Colonic mucosa (tissue), 4 donors: ENCODE measurements around the gene SCN3B. TPM values are rescaled to one million over a fixed set of nuclear protein-coding genes. Genes with fewer than 3 reads are reported as not detected.

Source experiments
- DNase-seq: peaks from one replicate; pipeline ENCODE4 v3.0.0-alpha.2; 2020
- H3K27ac ChIP-seq: fragments of 200-600 bp; one replicate; pipeline ENCODE4 v1.8.0; 2021
- H3K27me3 ChIP-seq: fragments of 200-600 bp; one replicate; pipeline ENCODE4 v1.8.0; 2021
- H3K36me3 ChIP-seq: fragments of 200-600 bp; one replicate; pipeline ENCODE4 v1.8.0; 2021
- H3K4me1 ChIP-seq: fragments of 200-600 bp; one replicate; pipeline ENCODE4 v1.8.0; 2021; ENCODE audit warnings: mild to moderate bottlenecking
- H3K4me3 ChIP-seq: fragments of 200-600 bp; one replicate; pipeline ENCODE4 v1.8.0; 2021
- H3K9ac ChIP-seq, 2 donors: one replicate each; pipeline ENCODE4 v1.7.0; 2013; ENCODE audit warnings: control low read depth in 2 of 2, low read depth in 2 of 2, low read length in 2 of 2
- H3K9me3 ChIP-seq: fragments of 200-600 bp; one replicate; pipeline ENCODE4 v1.8.0; 2021
- CTCF ChIP-seq: fragments of 200-600 bp; IDR thresholded peaks from one replicate; pipeline ENCODE4 v1.8.0; 2022; ENCODE audit warnings: antibody characterized with exemption, mild to moderate bottlenecking
- intact Hi-C: fragments of 100-400 bp; cut with DNase I; formaldehyde crosslinking; loops from one replicate; pipeline ENCODE4 v1.14.1; 2022
- total RNA-seq, 2 donors: library from RNA; stranded (reverse); fragmentation: NEBNext Ultra II Directional in 1 of 2; extraction: Animal tissue kit (Norgen Biotek cat#: 25700) in 1 of 2; gene quantifications; one replicate each; pipeline ENCODE4 v1.2.1, GENCODE V29; 2021
- donor health status: healthy.
- donor health status: DM: no; HTN: no; CAD: no.
- donor health status: DM: no; HTN: no; CAD: no.

The SCN3B gene
- total RNA-seq, 2 donors from 2014 or later = 0.30 to 1.2 TPM

DNA sequence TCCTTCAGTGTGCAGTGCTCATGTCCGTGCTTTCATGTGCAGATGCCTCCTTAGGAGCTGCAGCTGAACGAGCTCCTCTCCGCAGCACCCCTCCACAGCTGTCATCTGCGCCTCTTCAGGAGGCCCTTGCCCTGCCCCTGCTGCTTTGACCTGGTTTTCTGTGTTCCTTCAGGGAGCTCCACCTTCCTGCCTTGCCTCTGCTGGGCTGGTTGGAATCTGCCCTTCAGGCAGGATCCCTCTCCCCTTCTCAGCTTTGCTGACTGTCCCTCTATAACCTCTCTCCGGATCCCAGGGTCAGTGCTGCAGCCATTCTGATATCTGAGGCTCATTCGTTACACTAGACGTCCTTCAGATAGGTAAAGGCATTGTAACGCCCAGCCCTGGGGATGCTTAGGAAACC, 67.9 kb downstream of the SCN3B start:
- Histone ChIP-seq H3K9ac (no peak overlapping the region), H3K27ac (no peak overlapping the region), H3K27me3 (no peaks in the 10 kb centered on the region), H3K36me3 (no peaks in the 10 kb centered on the region), H3K4me3 (no peak overlapping the region), H3K4me1 (no peaks in the 10 kb centered on the region), H3K9me3 (no peaks in the 10 kb centered on the region)
- intact Hi-C loops = no loop called here
- no peak for DNase-seq
- no peak for TF ChIP-seq CTCF

DNA sequence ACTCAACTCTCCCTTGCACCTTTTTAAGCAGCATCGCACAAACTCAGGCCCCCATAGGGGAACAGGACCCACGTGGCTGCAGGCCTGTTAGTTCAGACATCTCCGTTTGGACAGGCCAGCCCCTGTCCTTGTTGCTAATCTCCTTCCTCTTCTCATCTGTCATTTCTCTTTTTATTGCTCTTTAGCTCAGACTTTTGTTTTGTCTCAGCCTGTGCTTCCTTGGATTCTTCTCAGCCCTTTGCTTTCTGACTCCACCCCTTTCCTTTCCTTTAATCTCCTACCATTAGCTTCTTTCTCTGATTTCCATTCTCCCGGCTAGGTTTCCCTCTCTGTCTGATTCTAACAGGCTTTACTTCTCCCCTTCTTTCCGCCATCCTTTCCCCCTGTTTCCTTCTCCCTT, 68.7 kb downstream of the SCN3B start:
- H3K9me3 ChIP-seq = no peaks in the 10 kb centered on the region
- H3K4me3 ChIP-seq = no peak overlapping the region
- TF ChIP-seq CTCF = no peak
- H3K4me1 ChIP-seq = no peaks in the 10 kb centered on the region
- no peak overlapping the region for H3K9ac ChIP-seq
- no peak overlapping the region for H3K27ac ChIP-seq
- H3K36me3 ChIP-seq = no peaks in the 10 kb centered on the region
- no peaks in the 10 kb centered on the region for H3K27me3 ChIP-seq
- intact Hi-C loops = no loop called here
- DNase-seq = no peak

GRCh38 chr11:123585206-123585605, 69.2 kb downstream of the SCN3B start:
- no peak overlapping the region for H3K27ac ChIP-seq
- H3K27me3 ChIP-seq = no peaks in the 10 kb centered on the region
- no peaks in the 10 kb centered on the region for H3K9me3 ChIP-seq
- DNase-seq = no peak
- no peak overlapping the region for H3K9ac ChIP-seq
- H3K36me3 ChIP-seq = no peaks in the 10 kb centered on the region
- no peak for TF ChIP-seq CTCF
- no peaks in the 10 kb centered on the region for H3K4me1 ChIP-seq
- no peak overlapping the region for H3K4me3 ChIP-seq
- intact Hi-C loops = no loop called here

GRCh38 chr11:123584737-123585136, 69.7 kb downstream of the SCN3B start:
- intact Hi-C loops = no loop called here
- Histone ChIP-seq H3K9ac (no peak overlapping the region), H3K36me3 (no peaks in the 10 kb centered on the region), H3K4me3 (no peak overlapping the region), H3K4me1 (no peaks in the 10 kb centered on the region), H3K9me3 (no peaks in the 10 kb centered on the region), H3K27ac (no peak overlapping the region), H3K27me3 (no peaks in the 10 kb centered on the region)
- no peak for TF ChIP-seq CTCF
- no peak for DNase-seq

DNA sequence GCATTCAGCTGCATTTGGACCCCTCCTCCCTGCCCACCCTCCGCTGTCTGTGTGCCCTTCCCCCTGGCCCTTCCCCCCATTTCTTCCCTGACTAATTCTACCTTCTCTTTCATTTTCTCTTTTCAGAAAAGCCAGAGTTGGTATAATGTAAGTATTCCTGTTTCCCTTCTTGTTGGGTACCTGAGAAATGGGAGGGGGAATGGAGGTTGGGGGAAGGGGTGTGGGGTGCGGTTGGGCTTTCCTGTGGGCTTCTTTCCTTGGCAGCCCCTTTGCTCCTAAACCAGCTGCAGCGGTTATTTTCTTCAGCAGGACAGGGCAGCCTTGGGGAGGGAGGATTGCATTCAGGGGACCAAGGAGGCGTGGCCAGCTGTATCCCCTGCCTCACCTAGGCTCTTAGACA, 70.2 kb downstream of the SCN3B start:
- intact Hi-C loops = no loop called here
- H3K36me3 ChIP-seq = no peaks in the 10 kb centered on the region
- H3K9me3 ChIP-seq = no peaks in the 10 kb centered on the region
- no peak for TF ChIP-seq CTCF
- no peak for DNase-seq
- no peaks in the 10 kb centered on the region for H3K27me3 ChIP-seq
- no peak overlapping the region for H3K9ac ChIP-seq
- no peak overlapping the region for H3K27ac ChIP-seq
- no peak overlapping the region for H3K4me3 ChIP-seq
- no peaks in the 10 kb centered on the region for H3K4me1 ChIP-seq

- DNase-seq = no peak
- H3K9me3 ChIP-seq = no peaks in the 10 kb centered on the region
- H3K27ac ChIP-seq = no peak overlapping the region
- no peak overlapping the region for H3K9ac ChIP-seq
- no peaks in the 10 kb centered on the region for H3K4me1 ChIP-seq
- H3K27me3 ChIP-seq = no peaks in the 10 kb centered on the region
- no peak overlapping the region for H3K4me3 ChIP-seq
- no peak for TF ChIP-seq CTCF
- no peaks in the 10 kb centered on the region for H3K36me3 ChIP-seq
- intact Hi-C loops = no loop called here
Measured at GRCh38 chr11:123582992-123583504, 71.4 kb downstream of the SCN3B start.
